Type B pancreatic cell (in vitro differentiated cells): ENCODE results near the gene KIF21A. TPM values are rescaled to one million over a fixed set of nuclear protein-coding genes. Genes with fewer than 3 reads are reported as not detected.

Experiments used
- DNase-seq: peaks from one replicate; pipeline ENCODE4 v3.0.0; 2021; ENCODE audit warnings: mixed read lengths; ENCODE audit not compliant: unreplicated experiment; ENCODE audit errors: extremely low spot score
- H3K27ac Mint-ChIP-seq: 2 replicates; pipeline ENCODE4 v1.8.0; 2021; ENCODE audit warnings: mild to moderate bottlenecking, mixed read lengths
- H3K27me3 Mint-ChIP-seq: 2 replicates; pipeline ENCODE4 v1.8.0; 2021; ENCODE audit warnings: mixed read lengths
- H3K36me3 Mint-ChIP-seq: 2 replicates; pipeline ENCODE4 v1.8.0; 2021; ENCODE audit warnings: mixed read lengths
- H3K4me1 Mint-ChIP-seq: one replicate; pipeline ENCODE4 v1.8.0; 2021; ENCODE audit warnings: mixed read lengths; ENCODE audit not compliant: unreplicated experiment
- H3K4me3 Mint-ChIP-seq: 2 replicates; pipeline ENCODE4 v1.8.0; 2021; ENCODE audit warnings: mild to moderate bottlenecking, mixed read lengths
- H3K9me3 Mint-ChIP-seq: 2 replicates; pipeline ENCODE4 v1.8.0; 2021; ENCODE audit warnings: mixed read lengths
- CTCF ChIP-seq: fragments of 200-600 bp; sonication (generic); conservative IDR thresholded peaks from 2 replicates; pipeline ENCODE4 v1.5.0; 2021; ENCODE audit warnings: antibody characterized with exemption, mild to moderate bottlenecking
- total RNA-seq: library from RNA; stranded (reverse); gene quantifications from 2 replicates; pipeline ENCODE4 v1.2.1, GENCODE V29; 2021; ENCODE audit warnings: low replicate concordance

KIF21A gene
- total RNA-seq, 1 donor from 2014 or later, result 25.7 TPM

- Mint-ChIP-seq H3K4me1 (no peaks in the 10 kb centered on the region), H3K36me3 (peaks cover 4% of the 10 kb centered on the region), H3K9me3 (no peaks in the 10 kb centered on the region), H3K4me3 (no peak overlapping the region), H3K27ac (no peak overlapping the region), H3K27me3 (no peaks in the 10 kb centered on the region)
- no peak for TF ChIP-seq CTCF
- no peak for DNase-seq
These were observed 88.0 kb downstream of the KIF21A start for GRCh38 chr12:39354955-39355354.

GRCh38 chr12:39352471-39353017 is 90.4 kb downstream of the KIF21A start:
- Mint-ChIP-seq H3K27ac (no peak overlapping the region), H3K4me1 (no peaks in the 10 kb centered on the region), H3K9me3 (no peaks in the 10 kb centered on the region), H3K27me3 (no peaks in the 10 kb centered on the region), H3K4me3 (no peak overlapping the region), H3K36me3 (no peaks in the 10 kb centered on the region)
- no peak for DNase-seq
- TF ChIP-seq CTCF, result no peak

- Mint-ChIP-seq H3K36me3 (no peaks in the 10 kb centered on the region), H3K4me3 (no peak overlapping the region), H3K27me3 (no peaks in the 10 kb centered on the region), H3K9me3 (no peaks in the 10 kb centered on the region), H3K4me1 (no peaks in the 10 kb centered on the region), H3K27ac (no peak overlapping the region)
- TF ChIP-seq CTCF, result no peak
- no peak for DNase-seq
These were observed 91.8 kb downstream of the KIF21A start for GRCh38 chr12:39351153-39351552.

- Mint-ChIP-seq H3K27me3 (no peaks in the 10 kb centered on the region), H3K9me3 (no peaks in the 10 kb centered on the region), H3K27ac (no peak overlapping the region), H3K4me3 (no peak overlapping the region), H3K4me1 (no peaks in the 10 kb centered on the region), H3K36me3 (no peaks in the 10 kb centered on the region)
- TF ChIP-seq CTCF, result no peak
- no peak for DNase-seq
These were observed 93.8 kb downstream of the KIF21A start for GRCh38 chr12:39348941-39349626.

GRCh38 chr12:39348523-39348922 is 94.4 kb downstream of the KIF21A start:
- Mint-ChIP-seq H3K4me3 (no peak overlapping the region), H3K4me1 (no peaks in the 10 kb centered on the region), H3K27ac (no peak overlapping the region), H3K36me3 (no peaks in the 10 kb centered on the region), H3K27me3 (no peaks in the 10 kb centered on the region), H3K9me3 (no peaks in the 10 kb centered on the region)
- DNase-seq, result no peak
- TF ChIP-seq CTCF, result no peak
